ENCODE results near the gene CTNNAL1. TPM values are rescaled to one million over a fixed set of nuclear protein-coding genes. Genes with fewer than 3 reads are reported as not detected.

CTNNAL1 gene
- total and polyA plus RNA-seq, 9 of the 15 experiments (the other 6 are each of a cell fraction or from before 2014, with no cell fraction given): 23.2 to 78.0 (median 46.7) TPM

DNA sequence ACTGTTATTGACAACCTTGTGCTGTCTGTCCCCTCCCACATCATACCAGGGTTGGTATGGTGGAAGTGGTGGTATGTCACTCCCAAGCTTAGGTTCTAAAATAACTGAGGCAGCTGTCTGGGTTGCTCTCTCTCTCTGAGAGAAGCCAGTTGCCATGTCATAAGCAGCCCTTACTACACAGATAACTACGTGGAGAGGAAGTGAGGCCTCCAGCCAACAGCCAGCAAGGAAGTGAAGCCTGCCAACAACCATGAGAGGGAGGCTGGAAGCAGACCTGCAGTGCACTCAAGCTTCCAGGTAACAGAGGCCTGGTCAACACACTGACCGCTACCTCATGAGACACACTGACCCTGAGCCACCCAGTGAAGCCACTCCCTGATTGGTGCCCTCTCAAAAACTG lies 18.6 kb downstream of the CTNNAL1 start (continued):
- TF ChIP-seq, protein P1, sequence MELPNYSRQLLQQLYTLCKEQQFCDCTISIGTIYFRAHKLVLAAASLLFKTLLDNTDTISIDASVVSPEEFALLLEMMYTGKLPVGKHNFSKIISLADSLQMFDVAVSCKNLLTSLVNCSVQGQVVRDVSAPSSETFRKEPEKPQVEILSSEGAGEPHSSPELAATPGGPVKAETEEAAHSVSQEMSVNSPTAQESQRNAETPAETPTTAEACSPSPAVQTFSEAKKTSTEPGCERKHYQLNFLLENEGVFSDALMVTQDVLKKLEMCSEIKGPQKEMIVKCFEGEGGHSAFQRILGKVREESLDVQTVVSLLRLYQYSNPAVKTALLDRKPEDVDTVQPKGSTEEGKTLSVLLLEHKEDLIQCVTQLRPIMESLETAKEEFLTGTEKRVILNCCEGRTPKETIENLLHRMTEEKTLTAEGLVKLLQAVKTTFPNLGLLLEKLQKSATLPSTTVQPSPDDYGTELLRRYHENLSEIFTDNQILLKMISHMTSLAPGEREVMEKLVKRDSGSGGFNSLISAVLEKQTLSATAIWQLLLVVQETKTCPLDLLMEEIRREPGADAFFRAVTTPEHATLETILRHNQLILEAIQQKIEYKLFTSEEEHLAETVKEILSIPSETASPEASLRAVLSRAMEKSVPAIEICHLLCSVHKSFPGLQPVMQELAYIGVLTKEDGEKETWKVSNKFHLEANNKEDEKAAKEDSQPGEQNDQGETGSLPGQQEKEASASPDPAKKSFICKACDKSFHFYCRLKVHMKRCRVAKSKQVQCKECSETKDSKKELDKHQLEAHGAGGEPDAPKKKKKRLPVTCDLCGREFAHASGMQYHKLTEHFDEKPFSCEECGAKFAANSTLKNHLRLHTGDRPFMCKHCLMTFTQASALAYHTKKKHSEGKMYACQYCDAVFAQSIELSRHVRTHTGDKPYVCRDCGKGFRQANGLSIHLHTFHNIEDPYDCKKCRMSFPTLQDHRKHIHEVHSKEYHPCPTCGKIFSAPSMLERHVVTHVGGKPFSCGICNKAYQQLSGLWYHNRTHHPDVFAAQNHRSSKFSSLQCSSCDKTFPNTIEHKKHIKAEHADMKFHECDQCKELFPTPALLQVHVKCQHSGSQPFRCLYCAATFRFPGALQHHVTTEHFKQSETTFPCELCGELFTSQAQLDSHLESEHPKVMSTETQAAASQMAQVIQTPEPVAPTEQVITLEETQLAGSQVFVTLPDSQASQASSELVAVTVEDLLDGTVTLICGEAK (IDR thresholded peaks at IDR 0.05): no peak
- TF ChIP-seq, protein P1 (CRISPR knock-in tag; IDR thresholded peaks at IDR 0.05): no peak
- no peak for TF ChIP-seq LARP7 (IDR thresholded peaks at IDR 0.05)
- no peak for TF ChIP-seq SMAD3 (CRISPR knock-in tag; conservative IDR thresholded peaks at IDR 0.05)
- no peak for TF ChIP-seq ZNF384 (IDR thresholded peaks at IDR 0.05; ENCODE audit: low read depth, low read length)
- no peak for TF ChIP-seq KDM5B (IDR thresholded peaks at IDR 0.05; ENCODE audit: insufficient replicate concordance, low read depth, low read length)
- TF ChIP-seq, protein P2, sequence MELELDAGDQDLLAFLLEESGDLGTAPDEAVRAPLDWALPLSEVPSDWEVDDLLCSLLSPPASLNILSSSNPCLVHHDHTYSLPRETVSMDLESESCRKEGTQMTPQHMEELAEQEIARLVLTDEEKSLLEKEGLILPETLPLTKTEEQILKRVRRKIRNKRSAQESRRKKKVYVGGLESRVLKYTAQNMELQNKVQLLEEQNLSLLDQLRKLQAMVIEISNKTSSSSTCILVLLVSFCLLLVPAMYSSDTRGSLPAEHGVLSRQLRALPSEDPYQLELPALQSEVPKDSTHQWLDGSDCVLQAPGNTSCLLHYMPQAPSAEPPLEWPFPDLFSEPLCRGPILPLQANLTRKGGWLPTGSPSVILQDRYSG (tag; conservative IDR thresholded peaks at IDR 0.05; ENCODE audit: low read depth): peak; percentile 16; the same call in 1 of the 2 replicates
- TF ChIP-seq, protein P3, sequence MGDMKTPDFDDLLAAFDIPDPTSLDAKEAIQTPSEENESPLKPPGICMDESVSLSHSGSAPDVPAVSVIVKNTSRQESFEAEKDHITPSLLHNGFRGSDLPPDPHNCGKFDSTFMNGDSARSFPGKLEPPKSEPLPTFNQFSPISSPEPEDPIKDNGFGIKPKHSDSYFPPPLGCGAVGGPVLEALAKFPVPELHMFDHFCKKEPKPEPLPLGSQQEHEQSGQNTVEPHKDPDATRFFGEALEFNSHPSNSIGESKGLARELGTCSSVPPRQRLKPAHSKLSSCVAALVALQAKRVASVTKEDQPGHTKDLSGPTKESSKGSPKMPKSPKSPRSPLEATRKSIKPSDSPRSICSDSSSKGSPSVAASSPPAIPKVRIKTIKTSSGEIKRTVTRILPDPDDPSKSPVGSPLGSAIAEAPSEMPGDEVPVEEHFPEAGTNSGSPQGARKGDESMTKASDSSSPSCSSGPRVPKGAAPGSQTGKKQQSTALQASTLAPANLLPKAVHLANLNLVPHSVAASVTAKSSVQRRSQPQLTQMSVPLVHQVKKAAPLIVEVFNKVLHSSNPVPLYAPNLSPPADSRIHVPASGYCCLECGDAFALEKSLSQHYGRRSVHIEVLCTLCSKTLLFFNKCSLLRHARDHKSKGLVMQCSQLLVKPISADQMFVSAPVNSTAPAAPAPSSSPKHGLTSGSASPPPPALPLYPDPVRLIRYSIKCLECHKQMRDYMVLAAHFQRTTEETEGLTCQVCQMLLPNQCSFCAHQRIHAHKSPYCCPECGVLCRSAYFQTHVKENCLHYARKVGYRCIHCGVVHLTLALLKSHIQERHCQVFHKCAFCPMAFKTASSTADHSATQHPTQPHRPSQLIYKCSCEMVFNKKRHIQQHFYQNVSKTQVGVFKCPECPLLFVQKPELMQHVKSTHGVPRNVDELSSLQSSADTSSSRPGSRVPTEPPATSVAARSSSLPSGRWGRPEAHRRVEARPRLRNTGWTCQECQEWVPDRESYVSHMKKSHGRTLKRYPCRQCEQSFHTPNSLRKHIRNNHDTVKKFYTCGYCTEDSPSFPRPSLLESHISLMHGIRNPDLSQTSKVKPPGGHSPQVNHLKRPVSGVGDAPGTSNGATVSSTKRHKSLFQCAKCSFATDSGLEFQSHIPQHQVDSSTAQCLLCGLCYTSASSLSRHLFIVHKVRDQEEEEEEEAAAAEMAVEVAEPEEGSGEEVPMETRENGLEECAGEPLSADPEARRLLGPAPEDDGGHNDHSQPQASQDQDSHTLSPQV (IDR thresholded peaks at IDR 0.05): 0 out of 2 replicates have a peak, but pooled peaks have one; percentile 64
- TF ChIP-seq EP300 (IDR thresholded peaks at IDR 0.05; ENCODE audit: low read length): no peak
- TF ChIP-seq CHD4 (IDR thresholded peaks at IDR 0.05; ENCODE audit: insufficient read depth, insufficient replicate concordance, low read depth, low read length, poor library complexity, severe bottlenecking): no peak
- TF ChIP-seq CXXC5 (CRISPR knock-in tag; IDR thresholded peaks at IDR 0.05): peak; percentile 32; the same call in 1 of the 2 replicates
- TF ChIP-seq, protein P4, sequence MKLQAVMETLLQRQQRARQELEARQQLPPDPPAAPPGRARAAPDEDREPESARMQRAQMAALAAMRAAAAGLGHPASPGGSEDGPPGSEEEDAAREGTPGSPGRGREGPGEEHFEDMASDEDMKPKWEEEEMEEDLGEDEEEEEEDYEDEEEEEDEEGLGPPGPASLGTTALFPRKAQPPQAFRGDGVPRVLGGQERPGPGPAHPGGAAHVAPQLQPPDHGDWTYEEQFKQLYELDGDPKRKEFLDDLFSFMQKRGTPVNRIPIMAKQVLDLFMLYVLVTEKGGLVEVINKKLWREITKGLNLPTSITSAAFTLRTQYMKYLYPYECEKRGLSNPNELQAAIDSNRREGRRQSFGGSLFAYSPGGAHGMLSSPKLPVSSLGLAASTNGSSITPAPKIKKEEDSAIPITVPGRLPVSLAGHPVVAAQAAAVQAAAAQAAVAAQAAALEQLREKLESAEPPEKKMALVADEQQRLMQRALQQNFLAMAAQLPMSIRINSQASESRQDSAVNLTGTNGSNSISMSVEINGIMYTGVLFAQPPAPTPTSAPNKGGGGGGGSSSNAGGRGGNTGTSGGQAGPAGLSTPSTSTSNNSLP (IDR thresholded peaks at IDR 0.05; ENCODE audit: borderline replicate concordance, low read depth, low read length): no peak
